Cerebellar cortex (tissue), 1 donor: Measurements from ENCODE around the gene ELP4.

Experiments
- DNase-seq: peaks from one replicate; pipeline ENCODE4 v3.0.0-alpha.2; 2015; ENCODE audit warnings: low spot score

Gene ELP4

DNA sequence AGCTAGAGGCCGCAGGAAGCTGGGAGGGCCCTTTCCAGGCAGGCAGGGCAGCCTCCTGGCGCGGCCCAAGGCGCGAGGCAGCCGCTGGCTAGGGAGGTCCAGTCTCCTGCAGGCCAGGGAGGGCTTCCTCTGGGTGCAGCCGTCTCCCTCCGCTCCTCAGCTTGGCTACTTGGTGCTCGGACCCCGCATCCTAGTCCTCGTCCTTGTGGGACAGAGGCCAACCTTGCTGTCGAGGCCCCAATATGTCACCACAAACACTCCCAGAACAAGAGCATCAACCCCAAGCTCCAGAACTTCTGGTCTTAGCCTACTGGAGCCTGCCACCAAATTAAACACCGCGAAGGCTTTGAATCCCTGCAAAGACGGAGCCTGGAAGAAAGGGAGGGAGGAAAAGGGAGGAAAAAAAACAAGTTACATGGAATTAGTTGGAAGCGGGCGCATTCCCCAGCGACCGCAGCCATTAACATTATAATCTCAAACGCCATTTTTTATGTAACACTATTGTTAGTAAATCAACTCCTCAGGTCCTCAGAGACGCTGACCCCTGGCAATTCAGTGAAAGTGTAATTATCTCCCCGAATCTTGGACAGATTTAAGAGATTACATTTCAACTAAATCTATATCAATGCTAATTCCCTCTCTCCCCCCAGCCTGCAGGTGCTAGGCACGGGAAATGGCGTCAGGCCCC, 314.2 kb downstream of the ELP4 start:
- DNase-seq = no peak

DNA sequence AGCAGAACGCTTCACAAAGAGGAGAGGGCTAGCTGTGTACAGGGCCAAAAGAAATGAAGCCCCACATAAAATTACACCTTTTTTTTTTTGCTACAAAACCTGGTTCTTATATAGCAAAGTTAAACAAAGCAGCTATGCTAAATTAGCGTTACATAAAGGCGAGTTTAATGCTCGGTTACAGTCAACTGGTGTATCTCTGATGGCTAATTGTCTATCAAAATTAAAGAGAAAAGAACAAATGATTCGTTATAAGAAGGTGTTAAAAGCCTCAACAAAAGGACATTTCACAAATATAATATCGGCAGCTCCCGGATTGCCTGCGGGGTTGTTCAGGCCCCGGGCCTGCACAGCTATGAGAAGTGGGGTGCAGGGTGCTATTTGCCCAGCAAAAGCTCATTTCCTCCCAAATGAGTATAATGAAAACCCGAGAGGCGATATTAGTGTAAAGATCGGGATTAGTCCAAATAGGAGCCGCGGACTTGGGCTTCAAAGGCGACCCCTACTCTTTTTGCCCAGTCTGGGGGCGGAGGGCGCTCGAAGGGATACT, 314.8 kb downstream of the ELP4 start:
- DNase-seq = no peak

DNA sequence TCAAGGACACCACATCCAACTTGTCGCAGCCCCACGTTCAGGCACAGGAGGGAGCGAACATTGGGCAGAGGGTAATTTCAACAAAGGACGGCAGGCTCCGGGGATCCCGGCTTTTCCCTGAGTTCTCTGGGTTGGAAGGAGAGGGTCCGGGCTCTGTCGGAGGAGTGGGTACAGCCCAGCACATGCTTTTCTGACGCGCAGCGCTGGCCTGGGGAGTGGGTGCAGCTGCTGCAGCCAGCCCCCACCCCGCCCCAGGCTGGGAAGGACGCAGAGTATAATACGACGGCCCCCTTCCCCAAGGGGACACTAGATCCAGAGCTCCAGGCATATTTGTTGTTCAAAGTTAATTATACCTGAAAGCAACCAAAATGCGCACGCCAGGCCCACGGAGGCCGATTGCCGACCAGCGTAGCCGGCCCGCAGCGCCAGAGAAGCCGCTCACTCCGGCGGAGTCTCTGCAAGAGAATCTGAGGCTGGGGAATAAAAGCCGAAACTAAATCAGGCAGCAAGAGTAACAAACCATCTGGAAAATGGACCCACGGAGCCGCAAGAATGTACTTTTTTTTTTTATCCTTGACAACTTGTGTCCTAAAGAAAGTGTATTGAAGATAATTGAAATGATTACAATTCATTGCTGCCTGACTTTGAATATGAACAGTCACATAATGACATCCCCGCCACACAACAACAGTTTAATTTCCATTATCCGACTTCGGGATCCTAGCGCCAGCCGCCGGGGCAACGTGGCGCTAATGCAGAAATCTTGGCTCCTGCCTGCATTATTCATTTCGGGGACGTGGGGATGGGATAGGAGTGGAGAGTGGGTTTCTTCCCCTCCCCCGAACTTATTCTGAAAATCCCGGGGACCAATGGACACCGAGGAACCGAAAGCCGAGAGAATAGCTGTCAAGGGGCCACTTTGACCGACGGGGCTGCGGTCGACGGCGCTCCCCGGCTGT, 315.6 kb downstream of the ELP4 start:
- no peak for DNase-seq

DNA sequence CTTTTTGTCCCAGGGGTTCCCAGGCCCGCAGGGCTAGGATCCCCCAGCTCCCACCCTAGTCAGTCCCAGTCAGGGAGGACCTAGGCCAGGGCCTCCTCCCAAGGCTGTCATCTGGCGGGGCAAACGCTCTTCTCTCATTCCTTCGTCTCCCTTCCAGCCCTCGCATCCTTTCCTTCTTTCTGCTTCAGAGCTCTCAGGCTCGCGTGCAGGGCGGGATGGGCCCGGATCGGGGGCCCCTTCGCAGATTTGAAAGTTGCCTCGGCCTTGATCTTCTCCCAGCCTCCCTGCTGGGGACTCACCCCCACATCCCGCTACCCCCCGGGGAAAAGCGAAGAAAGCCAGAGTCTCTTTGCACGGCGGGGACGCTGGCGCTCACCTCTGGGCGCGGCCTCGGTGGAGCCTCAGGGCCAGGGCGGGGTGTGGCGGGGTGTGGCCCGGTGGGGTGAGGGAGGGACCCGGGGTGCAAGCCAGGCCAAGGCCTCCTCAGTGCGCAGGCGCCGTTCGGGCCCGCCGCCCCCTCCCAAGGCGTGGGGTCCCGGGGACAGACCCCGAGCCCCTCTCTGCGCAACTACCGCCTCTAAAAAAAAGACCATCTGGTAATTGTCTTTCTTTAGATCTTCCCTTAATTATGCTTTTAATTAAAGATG, 316.4 kb downstream of the ELP4 start:
- DNase-seq = peak; percentile 30

DNA sequence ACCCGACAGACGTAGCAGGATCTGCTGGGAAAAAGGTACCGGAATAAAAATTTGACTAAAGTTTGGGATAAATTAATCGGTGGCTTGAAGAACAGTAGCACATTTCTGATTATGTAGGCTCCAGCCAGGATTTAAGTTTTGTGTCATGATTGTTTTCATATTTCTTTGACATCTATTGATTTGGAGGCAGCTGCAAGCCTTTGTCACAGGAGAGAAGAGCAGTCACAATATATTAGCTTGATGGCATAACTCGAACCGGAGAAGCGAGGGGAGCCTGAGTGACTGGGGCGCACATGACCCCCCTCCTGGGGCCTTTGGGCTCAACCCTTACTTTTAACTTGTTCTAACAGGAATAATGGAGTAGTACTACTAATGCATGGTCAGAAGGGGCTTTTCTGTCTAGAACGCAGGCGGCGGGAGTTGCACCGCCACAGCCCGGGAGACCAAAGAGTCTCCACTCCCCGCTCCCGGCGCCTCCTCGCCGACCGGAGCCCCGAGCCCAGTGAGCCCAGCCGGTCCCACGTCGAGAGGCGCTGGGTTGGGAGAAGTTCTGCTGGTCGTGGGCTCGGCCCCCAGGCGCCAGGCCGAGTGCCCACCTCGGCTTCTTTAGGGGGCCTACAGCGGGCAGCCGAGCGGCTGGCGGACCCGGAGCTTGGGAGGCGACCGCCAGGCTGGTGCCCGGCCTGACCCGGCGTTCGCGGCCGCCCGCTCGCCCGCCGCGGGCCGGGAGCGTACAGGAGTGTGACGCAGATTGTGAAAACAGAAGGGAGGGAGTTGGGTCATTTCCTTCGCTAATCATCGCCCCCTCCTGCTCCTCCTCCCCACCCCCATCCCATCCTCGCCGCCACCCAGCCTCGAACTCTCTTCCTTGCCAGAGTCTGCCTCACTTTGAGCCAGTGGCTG, 317.2 kb downstream of the ELP4 start:
- peak; percentile 67 for DNase-seq

DNA sequence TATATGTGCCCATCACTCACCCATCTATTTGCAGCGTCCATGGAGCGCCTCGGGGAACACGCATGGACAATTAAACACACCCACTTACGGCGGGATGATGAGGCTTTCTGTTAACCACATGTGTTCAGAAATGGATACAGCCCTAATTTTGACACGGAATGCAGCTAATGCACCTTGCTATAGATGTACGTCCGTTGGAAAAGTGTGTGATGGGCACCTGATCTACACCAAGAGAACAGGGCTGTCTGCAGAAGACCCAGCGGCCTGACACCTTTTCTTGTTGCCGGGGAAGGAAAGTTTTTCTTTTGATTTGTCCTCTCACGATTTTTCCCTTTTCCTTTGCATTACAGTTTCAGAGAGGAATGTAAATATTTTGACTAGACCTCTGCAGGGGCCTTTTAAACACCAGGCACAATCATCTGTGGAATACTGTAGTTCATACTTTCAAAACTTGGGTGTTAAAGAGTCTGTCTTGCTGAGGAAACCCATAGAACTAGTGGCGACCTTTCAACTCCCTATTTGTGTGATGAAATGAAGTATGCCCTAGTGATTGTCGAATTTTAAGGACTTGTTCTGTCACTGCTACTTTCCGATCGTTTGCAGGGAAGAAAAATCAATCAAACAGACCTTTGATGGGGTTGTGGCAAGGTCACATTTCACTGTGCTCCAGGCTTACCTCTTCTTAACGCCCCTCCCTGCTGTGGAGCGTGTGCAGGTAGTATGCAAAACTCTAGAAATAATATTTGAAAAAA, 318.1 kb downstream of the ELP4 start:
- no peak for DNase-seq

DNA sequence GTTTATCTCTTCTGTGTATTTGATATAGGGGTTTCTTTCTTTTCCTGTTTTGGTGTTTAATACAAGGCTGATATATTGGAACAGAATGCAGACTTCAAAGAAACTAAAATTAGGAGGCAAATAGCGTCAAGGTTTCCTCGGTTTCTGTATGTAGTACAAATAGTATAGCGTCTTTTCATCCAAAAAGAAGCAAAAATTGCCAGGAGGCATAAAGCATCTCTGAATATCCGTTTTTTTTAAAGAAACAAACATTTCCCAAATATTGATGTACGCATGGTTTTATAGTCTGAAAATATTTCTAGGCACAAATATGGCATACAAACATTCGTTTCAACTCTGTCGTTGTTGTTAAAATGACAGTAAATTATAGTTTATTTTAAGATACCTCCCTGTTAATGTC, 318.6 kb downstream of the ELP4 start:
- DNase-seq = no peak

DNA sequence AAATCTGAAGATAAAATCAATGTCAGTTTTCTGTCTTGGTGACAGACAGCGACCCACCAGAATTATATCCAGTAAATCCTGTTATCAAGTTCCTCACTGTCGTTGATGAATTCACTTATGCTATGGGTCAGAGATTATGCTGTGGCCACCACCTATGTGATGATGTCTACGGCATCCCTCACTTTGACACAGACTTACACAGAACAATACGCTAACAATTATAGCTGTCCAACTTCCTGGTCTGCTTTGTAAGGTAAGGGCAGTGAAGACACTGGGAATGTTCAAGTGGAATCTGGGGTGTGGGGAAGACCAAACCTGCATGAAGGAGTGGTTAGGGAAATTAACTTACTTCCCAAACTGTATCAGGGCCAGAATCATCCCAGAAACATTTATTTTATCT, 320.8 kb downstream of the ELP4 start:
- DNase-seq = no peak

DNA sequence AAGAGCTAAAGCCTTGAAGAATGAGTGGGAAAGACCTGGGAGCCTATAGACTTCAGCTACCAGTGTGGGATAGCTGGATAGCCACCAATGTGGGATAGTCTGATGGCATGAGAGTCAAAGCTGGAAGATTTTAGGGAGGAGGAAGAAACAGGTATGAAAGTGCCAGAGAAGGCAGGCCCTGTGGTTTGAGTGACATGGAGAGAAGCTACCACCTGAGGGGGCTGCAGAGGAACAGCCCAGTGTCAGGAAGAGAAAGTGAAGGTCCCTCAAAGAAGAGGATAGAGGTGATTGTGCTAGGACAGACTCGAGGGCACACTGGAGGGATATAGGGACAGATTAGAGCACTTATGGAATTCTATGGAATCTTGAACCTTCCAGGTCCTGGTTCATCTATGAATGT, 324.7 kb downstream of the ELP4 start:
- DNase-seq = no peak
